ENCODE measurements around the gene HIRA.

DNA sequence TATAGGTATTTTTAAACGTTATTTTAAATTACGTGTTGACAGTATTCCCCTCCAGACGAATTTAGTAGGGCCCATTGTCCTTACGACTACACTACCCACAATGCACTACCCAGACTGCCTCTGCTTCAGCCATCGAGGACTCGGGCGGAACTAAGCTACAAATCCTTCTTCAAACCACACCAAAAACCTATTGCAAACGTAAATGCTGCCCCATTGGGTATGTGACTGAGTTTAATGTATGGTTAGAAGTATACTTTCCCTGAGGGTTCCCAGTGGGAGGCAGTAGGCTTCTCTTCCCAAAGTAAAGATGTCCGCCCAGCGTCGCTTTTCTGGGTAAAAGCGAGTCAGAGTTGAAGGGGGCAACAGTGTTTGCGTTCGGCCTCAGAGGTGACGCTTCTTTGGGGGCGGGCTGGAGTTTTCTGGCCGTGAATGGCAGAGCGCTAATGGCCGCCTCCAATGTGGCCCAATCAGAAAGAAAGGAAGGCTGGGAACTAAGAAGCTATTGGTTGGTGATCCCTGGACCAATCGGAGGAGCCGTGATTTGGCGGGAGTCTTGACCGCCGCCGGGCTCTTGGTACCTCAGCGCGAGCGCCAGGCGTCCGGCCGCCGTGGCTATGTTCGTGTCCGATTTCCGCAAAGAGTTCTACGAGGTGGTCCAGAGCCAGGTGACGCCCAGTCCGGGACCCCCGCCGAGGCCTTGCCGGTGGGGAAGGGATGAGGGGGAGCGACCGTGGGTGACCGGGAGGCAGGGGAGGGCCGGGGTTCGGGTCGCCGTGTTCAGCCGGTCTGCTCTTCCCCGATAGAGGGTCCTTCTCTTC, 48.0 kb upstream of the HIRA start, which contains the start of gene CDC45:
- TF ChIP-seq, protein P1, sequence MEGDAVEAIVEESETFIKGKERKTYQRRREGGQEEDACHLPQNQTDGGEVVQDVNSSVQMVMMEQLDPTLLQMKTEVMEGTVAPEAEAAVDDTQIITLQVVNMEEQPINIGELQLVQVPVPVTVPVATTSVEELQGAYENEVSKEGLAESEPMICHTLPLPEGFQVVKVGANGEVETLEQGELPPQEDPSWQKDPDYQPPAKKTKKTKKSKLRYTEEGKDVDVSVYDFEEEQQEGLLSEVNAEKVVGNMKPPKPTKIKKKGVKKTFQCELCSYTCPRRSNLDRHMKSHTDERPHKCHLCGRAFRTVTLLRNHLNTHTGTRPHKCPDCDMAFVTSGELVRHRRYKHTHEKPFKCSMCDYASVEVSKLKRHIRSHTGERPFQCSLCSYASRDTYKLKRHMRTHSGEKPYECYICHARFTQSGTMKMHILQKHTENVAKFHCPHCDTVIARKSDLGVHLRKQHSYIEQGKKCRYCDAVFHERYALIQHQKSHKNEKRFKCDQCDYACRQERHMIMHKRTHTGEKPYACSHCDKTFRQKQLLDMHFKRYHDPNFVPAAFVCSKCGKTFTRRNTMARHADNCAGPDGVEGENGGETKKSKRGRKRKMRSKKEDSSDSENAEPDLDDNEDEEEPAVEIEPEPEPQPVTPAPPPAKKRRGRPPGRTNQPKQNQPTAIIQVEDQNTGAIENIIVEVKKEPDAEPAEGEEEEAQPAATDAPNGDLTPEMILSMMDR (IDR thresholded peaks at IDR 0.05): peak in 1 of 7 experiments; percentile 8
- no peak for TF ChIP-seq POLR2A (IDR thresholded peaks at IDR 0.05)
